AG09309 (cell line): ENCODE results near the gene LTBP1.

Experiments
- DNase-seq: peaks from one replicate; pipeline ENCODE4 v3.0.0-alpha.2; 2010; ENCODE audit warnings: low read depth
- H3K4me3 ChIP-seq: 2 replicates; pipeline ENCODE4 v1.5.1; 2011; ENCODE audit warnings: mild to moderate bottlenecking, low read depth, low read length, moderate library complexity; ENCODE audit not compliant: control insufficient read depth
- CTCF ChIP-seq: IDR thresholded peaks from 2 replicates; pipeline ENCODE4 v1.5.1; 2011; ENCODE audit warnings: mild to moderate bottlenecking, low read depth, low read length, inconsistent platforms; ENCODE audit not compliant: insufficient read depth, control insufficient read depth; ENCODE audit errors: missing control alignments

LTBP1 gene

GRCh38 chr2:33072614-33073013 is 125.9 kb downstream of the LTBP1 start:
- TF ChIP-seq CTCF: no peak
- DNase-seq: no peak
- H3K4me3 ChIP-seq: no peak overlapping the region

GRCh38 chr2:33073018-33073417 is 126.3 kb downstream of the LTBP1 start:
- TF ChIP-seq CTCF: no peak

GRCh38 chr2:33074197-33074596 is 127.4 kb downstream of the LTBP1 start:
- no peak for TF ChIP-seq CTCF
- no peak for DNase-seq
- H3K4me3 ChIP-seq: no peak overlapping the region

More at GRCh38 chr2:33073018-33073417, 126.3 kb downstream of the LTBP1 start:
- no peak for DNase-seq
- no peak overlapping the region for H3K4me3 ChIP-seq

- DNase-seq: no peak
- H3K4me3 ChIP-seq: no peak overlapping the region
Observed at GRCh38 chr2:33077311-33077710, 130.6 kb downstream of the LTBP1 start.

GRCh38 chr2:33077844-33078243 is 131.1 kb downstream of the LTBP1 start:
- DNase-seq: no peak
- no peak overlapping the region for H3K4me3 ChIP-seq
- no peak for TF ChIP-seq CTCF

More at GRCh38 chr2:33077311-33077710, 130.6 kb downstream of the LTBP1 start:
- TF ChIP-seq CTCF: no peak

GRCh38 chr2:33081691-33082090 is 134.9 kb downstream of the LTBP1 start:
- no peak for DNase-seq
- no peak overlapping the region for H3K4me3 ChIP-seq
- no peak for TF ChIP-seq CTCF
